Panc1 (cell line): ENCODE measurements around the gene CD84.

Experiments
- POLR2AphosphoS5 ChIP-seq: IDR thresholded peaks from 2 replicates; pipeline ENCODE4 v1.6.1; 2012; ENCODE audit warnings: mild to moderate bottlenecking, low read depth, low read length, moderate library complexity
- REST ChIP-seq, 2 experiments: IDR thresholded peaks; 2 replicates each; pipeline ENCODE4 v1.6.1; 2011 to 2012; ENCODE audit warnings: low read depth in 2 of 2, control low read depth in 1 of 2, low read length in 1 of 2, mild to moderate bottlenecking in 1 of 2, moderate library complexity in 1 of 2; ENCODE audit not compliant: insufficient read depth in 1 of 2
- SIN3A ChIP-seq: IDR thresholded peaks from 2 replicates; pipeline ENCODE4 v1.6.1; 2012; ENCODE audit warnings: low read depth, mild to moderate bottlenecking, low read length, moderate library complexity, borderline replicate concordance; ENCODE audit not compliant: insufficient read depth

- TF ChIP-seq SIN3A (no peak), POLR2AphosphoS5 (no peak), REST (IDR thresholded peaks at IDR 0.05; ENCODE audit: insufficient read depth in 1 of 2, low read depth in 2 of 2, low read length in 1 of 2) (no peak)
These were observed 4.1 kb downstream of the CD84 start for GRCh38 chr1:160575112-160575664.
